Measurements from ENCODE around the gene BCAR3.
"Not testable (repeated sequence)": the region's sequence is repeated elsewhere in the genome, so short reads cannot be mapped to it uniquely, and the experiment has no call there.

Gene BCAR3

DNA sequence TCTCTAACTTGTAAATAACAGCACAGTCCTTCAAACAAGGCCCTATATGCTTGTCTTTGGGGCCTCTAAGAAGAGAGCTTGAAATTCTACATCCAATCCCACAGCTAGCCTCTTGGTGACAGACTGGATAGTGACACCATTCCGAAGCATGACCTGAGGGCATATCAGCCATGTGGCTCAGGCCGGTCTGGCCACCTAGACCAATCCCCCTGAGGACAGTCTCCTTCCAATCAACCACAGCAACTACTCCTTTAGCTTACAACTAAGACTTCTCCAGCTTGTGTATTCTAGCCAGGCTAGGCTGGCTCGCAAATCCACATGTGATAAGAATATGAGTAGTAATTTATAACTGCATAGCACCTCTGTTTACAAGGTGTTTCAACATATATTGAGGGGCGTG lies 14.0 kb downstream of the BCAR3 start:
- no peak for DNase-seq

DNA sequence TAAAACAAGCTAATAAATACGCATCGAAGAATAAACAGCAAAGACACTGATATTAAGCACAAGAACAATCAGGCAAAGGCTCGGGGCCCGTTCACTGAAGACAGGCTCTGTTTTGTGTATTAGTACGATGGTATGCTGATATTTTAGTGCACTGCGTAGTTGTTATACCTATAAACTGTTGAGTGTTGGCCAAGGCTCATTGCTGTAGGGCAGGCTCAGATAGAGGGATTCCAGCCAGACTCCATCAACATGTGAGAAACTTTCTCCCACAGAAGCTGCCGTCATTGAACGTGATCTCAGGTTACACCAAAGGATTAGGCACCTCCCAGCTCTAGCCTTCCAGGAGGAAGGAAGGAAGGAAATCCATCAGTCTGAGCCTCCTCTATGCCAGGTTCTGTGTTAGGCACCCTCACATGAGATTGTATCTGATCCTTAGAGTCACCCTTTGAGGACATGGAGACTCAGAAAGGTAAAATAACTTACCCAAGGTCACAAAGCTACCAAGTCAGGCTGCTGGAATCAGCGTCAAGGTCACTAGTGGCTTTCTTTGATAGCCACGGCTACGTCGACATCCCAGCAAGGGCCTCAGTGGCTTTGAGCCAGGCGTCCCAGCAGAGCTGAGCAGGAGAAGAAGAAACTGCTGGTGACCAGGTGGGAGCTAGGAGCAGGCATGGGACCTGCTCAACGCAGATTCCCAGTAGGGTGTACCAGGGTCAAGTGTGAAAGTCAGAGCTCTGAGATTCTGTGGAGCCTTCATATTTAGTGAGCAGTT lies 14.8 kb downstream of the BCAR3 start:
- DNase-seq = no peak

DNA sequence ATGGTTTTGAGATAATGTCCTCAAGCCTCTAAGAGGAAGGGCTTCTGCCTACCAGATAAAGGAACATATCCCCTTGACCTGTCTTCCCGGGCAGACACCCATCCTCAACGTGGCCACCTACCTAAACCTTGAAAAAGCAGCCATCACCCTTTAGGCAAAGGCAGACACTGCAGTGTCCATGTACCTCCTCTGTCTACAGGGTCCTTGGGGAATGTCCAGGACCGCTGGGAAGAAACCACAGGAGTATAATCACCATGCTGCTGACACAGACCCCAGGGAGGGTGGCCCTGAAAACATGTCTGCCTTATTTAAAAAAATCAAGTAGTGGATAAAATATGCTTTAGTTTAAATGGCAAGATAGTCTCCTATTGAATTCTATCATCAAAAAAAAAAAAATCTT lies 16.6 kb downstream of the BCAR3 start:
- no peak for DNase-seq

DNA sequence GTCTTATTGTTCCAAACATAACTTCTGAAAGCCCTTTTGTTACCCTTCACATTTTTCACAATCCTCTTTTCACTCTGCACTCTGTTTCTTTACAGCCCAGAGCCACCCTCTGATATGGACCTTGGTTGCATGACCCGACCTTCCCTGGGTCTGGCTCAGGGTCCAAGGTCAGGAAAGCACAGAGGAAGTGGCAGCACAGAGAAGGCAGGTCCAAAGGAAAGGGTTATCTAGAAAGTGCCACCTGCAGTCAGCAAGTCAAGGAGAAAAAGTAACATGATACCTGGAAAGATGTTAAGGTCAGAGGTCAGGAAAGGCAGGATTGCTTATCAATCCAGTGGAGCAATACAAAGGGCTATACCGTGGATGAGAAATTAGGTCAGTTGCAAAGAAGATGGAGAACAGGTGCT lies 18.4 kb downstream of the BCAR3 start:
- no peak for DNase-seq

DNA sequence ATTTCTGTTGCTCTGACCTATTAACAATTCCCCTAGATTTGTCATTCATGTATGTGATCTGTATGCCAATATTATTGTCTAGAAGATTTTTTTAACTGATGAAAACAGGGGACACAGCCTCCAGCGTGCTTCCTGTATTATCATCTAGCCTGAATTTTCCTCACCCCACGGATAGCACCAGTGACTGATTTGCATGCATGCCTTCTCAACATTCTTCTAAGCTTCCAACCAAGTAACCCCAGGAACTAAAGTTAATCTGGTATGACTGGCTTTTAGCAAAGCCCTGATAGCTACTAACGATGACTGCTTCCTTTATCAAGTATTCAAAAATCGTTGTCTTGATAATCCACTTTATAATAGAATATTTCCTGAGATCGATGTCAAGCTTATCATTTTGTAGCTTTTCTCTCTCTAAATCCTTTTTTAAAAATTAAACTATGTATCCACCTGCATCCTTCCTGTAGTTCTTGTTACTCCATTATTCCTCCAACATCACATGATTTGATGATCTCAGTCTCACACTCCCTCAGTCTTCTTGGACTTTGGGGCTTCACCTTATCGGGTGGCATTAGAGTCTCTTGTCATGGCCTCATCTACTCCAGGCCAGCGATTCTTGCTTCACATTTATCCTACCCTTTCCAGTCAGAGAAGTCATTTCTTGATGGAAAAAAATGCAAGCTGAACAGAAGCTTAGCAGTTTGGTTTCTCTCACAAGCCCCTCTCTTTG lies 19.0 kb downstream of the BCAR3 start:
- no peak for DNase-seq

DNA sequence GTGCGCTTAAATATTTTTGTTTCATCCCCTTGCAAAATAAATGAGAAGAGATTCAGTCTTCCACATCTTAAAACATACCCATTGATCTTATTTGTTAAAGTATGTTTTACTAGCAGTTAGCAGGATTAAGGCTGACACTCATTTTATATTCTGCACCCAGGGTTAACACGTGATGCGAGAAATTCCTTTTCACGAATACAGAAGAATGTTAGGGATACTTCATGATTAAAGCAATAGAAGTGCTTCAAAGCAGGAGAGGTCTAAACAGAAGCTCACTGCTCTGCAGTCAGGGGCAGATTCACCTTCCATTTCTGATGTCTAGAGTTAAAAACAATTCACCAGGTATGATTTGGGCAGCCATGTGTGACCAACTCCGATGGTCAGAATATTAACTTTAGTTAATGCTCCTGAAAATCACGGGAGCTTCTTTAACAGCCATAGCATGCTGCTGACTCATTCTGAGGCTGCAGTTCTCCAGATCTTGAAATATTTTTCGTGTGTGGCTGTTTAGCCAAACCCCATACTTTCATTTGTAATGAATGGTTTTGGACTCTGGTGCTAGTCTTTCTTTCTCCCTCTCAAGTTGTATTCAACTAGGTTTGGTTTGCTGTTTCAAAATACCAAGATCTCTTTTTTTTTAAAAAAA lies 19.7 kb downstream of the BCAR3 start:
- no peak for DNase-seq

DNA sequence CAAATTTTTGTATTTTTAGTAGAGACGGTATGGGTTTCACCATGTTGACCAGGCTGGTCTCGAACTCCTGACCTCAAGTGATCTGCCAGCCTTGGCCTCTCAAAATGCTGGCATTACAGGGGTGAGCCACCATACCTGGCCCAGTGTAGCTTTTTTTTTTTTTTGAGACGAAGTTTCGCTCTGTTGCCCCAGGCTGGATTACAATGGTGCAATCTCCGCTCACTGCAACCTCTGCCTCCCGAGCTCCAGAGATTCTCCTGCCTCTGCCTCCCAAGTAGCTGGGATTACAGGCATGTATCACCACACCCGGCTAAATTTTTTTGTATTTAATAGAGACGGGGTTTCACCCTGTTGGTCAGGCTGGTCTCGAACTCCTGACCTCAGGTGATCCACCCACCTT lies 20.3 kb downstream of the BCAR3 start:
- not testable (repeated sequence) for DNase-seq

DNA sequence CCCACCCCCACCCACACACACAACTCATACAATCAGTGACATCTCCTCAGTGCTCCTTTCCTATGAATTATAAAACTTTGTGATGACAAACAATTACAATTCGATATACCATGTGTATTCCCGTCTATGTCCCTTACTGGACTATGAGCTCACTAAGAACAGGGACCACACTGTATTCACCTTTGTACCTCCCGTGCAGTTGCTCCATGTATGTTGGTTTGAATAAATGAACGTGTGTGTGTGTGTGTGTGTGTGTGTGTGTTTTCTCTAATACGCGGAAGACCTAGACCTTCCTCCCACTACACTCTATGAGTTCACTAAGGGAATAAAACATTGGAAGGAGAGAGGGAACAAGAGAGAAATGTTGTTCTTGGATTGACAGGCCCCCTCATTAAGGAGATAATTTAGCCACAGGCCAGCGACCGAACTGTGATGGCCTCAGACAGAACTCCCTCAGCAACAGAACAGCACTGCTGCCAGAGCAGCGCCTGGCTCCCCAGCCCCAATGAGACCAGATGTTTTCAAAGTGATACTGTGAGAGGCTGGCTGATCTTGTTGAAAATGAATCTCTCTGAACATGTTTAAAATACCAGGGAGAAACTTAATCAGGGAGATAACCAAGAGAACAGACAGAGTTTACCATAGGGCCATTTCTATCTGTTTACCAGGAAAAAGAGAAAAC lies 21.7 kb downstream of the BCAR3 start:
- no peak for DNase-seq

DNA sequence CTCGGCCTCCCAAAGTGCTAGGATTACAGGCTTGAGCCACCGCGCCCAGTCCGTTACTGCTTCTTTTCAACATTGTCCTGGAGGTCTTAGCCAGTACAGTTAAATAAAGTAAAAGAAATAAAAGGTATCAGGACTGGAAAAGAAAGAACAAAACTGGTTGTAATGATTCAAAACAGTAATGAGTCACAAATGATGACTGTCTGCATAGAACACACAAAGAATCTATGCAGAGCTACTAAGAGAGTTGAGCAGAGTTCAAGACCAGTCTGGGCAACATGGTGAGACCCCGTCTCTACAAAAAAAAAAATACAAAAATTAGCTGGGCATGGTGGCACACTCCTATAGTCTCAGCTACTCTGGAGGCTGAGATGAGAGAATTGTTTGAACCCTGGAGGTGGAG lies 23.4 kb downstream of the BCAR3 start:
- DNase-seq = no peak

DNA sequence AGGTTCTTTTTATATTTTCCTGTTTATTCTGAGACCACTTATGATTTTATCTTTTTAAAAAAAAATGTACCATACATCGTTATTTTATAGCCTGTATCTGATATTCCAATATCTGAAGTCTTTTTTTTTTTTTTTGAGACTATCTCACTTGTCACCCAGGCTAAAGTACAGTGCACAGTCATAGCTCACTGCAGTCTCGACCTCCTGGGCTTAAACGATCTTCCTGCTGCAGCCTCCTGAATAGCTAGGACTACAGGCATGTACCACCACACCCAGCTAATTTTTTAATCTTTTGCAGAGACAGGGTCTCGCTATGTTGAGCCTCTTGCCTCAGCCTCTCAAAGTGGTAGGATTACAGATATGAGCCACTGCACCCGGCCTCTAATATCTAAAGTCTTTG lies 25.1 kb downstream of the BCAR3 start:
- no peak for DNase-seq

DNA sequence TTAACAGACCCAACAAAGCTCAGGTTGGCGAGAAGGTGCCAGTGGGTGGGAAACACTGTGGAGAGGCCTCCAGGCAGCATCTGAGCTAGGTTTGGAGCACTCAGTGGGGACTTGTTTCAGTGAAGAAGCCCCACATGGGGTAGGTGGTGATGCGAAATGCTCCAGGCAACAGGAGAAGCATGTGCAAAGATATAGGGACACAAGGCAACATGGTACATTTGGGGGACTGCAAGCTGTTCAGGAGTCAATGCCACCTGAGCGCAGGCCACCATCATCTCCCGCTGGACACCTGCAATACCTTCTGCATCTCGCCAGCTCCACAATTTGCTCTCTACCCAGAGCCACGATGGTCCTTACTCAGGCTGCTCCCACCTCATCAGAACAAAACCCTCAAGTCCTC lies 28.0 kb downstream of the BCAR3 start:
- no peak for DNase-seq

DNA sequence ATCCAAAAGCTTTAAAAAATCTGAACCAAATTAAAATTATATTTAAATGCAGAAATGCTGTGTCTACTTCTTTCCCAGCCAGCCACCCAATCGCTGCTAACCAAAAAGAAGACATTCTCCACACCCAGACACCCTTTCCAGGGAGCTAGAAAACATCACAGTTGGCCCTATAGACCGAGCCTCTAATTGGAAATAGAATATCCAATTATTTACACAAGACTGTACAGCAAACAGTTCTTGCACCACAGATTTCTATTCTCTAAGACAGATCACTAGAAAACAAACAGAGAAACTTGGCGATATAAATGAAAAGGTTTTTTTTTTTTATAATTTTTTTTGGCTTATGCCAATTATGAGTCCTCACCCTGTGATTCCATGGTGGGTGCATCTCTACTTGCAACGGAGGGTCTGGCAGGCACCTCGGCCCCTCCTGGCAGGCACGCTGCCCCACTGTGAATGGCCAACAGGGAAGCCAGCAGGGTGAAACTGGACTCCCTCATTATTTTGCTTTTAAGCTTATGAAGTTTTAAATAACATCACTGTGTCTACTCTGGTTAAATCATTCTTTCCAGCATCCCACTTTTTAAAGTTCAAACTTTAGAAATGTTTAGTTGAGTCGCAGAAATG lies 29.2 kb downstream of the BCAR3 start:
- DNase-seq = no peak

DNA sequence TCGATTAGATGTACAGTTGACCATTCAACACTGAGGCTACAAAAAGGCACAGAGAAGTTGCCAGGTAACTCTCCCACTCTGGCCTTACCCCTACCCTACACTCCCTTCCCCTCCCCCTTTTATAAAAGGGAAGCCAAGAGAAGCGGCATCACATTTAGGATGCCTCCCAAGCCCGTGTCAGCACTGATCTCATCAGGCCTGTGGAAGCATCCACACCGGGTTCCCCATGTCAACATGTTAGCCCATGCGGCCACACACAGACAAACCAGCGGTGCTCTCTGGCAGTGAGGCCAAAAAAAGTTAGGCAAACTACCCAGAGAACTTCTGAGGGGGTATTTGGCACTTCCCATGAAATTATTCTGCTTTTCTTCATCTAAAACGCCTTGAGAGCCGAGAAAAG lies 29.9 kb downstream of the BCAR3 start:
- no peak for DNase-seq

DNA sequence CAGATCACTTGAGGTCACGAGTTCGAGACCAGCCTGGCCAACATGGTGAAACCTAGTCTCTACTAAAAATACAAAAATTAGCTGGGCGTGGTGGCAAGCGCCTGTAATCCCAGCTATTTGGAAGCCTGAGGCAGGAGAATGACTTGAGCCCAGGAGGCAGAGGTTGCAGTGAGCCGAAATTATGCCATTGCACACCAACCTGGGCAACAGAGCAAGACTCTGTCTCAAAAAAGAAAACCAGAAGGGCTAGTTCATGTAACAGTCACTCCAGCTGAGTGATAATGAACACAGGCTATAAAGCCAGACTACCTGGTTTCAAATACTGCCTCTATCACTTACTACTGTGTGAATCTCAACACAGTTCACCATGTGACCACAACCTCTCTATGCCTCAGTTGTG lies 31.5 kb downstream of the BCAR3 start:
- not testable (repeated sequence) for DNase-seq

DNA sequence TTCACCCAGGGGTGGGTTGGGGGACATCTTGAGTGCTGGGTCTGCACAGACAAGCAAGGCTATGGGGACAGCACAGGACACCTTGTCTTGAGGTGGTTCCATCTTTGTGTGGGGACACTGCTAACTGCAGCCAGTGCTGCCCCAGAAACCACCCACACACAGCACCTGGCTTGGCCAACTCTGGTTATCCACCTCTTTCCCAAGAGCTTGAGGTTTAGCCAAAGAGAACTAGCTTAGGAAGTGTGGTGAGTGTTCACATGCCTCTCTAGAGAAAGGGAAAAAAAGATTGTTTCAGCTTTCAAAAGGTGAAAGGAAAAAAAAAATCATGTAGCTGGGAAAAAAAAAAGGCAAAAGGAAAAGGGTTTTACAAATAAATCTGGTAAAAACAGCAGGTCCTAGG lies 32.4 kb downstream of the BCAR3 start:
- no peak for DNase-seq

DNA sequence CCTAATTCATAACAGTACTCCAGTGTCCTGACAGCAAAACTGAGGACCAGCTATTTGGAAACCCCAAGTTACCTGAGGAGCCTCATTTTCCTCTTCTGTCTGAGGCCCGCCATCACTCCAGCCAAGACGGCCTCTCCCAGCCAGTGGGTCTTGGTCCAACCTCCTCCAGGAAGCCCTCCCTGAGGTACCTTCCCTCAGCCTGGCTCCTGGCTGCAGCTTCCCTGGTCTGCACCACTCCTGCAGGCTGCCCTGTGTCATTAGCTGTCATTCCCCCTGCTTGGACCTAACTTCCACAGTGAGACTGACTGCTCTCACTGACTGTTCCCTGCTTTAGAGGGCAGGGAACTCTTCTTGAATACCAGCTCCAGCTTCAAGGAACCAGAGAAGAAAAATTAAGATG lies 33.0 kb downstream of the BCAR3 start:
- no peak for DNase-seq

DNA sequence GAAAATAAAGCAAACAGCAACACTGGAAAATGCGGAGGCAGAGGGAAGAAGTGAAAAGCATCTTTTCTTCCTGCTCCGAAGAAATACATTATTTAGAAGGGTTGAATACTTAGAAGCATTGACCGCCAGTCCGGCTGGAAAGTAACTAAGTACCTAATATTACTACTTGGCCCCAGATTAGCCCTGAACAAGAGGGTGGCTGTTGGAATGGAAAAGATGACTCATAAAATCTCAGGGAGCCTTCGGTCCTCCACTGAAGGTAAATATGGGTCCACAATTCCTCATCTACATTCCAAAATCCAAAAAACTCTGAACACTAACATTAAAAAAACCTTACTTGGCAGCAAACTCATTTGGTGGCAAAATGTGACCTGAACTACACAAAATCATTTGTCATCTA lies 40.1 kb downstream of the BCAR3 start:
- no peak for DNase-seq

DNA sequence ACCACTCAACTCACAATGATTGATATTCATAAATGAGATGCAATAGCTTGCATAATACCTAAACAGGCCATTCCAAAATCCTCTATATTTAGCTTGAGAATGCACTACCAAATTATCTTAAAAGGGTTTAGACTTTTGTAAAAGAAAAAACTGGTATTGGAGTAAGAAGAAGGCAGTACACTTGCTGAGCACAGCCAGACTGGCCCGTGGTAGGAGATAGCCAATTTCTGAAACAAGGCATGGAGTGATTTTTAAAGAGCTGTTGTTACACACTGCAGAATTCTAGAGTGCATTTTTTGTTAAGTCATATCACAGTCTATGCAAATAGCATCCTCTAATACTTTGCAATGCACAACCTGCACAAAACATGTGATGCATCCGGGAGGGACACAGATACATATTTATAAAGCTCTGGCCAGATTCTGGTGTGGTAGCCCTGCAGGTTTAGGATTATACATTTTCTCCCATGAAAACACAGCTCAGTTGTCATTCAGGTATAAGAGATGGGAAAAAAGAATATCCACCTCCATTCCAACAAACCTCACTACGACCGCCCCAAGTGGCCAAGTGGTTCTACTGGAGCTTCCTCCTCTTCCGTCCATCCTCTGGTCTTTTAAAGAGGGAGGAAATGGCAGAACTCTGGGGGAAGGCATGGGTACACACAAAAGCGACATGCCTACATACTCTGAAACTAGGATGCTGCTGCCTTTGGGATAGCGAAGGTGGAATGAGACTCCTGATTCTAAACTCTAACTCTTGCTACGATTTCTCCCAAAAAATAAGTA lies 40.8 kb downstream of the BCAR3 start:
- no peak for DNase-seq

DNA sequence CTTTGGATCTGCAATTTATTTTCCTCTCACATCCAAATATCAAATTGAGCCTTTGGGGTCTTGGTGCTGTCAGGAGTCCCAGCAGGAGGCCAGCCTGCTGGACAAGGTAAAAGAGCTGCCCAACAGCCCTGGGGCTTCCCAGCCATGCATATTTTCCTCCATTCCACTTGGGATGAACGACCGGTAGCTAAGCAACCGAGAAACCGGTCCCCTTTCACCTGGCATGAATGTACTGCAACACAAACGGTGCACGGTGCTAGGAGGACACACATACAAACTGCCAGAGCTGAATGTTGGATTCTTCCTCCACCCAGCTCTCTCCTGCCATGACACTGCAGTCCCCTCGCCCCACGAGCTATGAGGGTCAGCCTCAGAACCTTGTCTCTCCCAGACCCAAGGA lies 42.7 kb downstream of the BCAR3 start:
- no peak for DNase-seq

DNA sequence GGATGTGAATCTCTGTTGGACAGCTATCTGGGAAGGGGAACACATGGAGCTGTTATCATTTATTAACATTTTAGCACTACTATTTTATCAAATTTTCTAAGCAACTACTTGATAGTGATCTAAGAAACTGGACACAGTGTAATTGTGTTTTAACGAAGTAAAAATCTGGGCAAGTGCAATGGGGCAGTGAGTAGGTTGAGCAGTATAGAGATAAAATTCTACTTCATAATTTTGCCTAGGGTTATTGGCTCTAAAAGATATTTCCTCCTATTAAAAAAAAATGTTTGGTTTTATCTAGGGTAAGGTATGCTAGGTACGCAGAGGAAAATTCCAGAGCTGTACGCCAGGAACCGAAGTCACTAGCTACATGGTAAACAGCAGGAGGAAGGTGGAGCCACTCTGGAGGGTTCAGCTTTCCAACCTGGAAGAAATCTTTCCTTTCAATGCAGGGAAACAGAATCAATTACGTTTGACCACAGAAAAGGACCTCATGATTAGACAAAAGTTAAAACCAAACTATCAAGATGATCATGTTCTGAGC lies 43.3 kb downstream of the BCAR3 start:
- DNase-seq = no peak

DNA sequence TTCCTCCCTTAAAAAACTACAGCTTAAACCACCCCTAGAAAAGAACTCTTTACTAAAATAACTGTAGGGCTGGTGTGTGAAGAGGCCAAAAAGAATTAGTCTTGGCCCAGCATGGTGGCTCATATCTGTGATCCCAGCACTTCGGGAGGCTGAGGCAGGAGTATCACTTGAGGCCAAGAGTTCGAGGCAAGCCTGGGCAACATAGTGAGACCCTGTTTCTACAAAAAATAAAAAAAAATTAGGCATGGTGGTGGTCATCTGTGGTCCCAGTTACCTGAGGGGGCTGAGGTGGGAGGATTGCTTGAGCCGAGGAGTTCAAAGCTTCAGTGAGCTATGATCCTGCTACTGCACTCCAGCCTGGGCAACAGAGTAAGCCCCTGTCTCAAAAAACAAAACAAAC lies 44.9 kb downstream of the BCAR3 start:
- DNase-seq = no peak
